Measurements from ENCODE around the gene FOXD1. TPM values are rescaled to one million over a fixed set of nuclear protein-coding genes. Genes with fewer than 3 reads are reported as not detected.
"Not testable (repeated sequence)": the region's sequence is repeated elsewhere in the genome, so short reads cannot be mapped to it uniquely, and the experiment has no call there.

FOXD1 gene
- total and polyA plus RNA-seq, 3 donors from 2014 or later = 7.4 to 12.8 (median 9.1) TPM

- Histone ChIP-seq H3K9me3 (no peaks in the 10 kb centered on the region), H3K36me3 (ENCODE audit: low read depth, missing control alignments) (no peaks in the 10 kb centered on the region), H3K27ac (no peak overlapping the region), H3K27me3 (no peaks in the 10 kb centered on the region), H3K4me1 (no peaks in the 10 kb centered on the region), H3K4me3 (no peak overlapping the region)
- intact Hi-C loops (cut with DNase I; ENCODE audit: low total_unique reads) = no loop called here
- no peak for DNase-seq
- TF ChIP-seq CTCF (IDR thresholded peaks at IDR 0.05) (no peak), POLR2A (IDR thresholded peaks at IDR 0.05) (no peak)
- 91 to 100% methylated on average over 6 to 8 of the region's 8 CpGs for WGBS, 2 donors
Observed at GRCh38 chr5:73469878-73470277, 21.3 kb upstream of the FOXD1 start.

GRCh38 chr5:73468638-73469037 is 20.1 kb upstream of the FOXD1 start:
- DNase-seq; H3K9me3 ChIP-seq; H3K4me3 ChIP-seq; intact Hi-C loops (cut with DNase I; ENCODE audit: low total_unique reads); H3K27ac ChIP-seq; H3K4me1 ChIP-seq; H3K36me3 ChIP-seq (ENCODE audit: low read depth, missing control alignments); H3K27me3 ChIP-seq: not testable (repeated sequence)
- WGBS, 2 donors = 76 to 84% methylated on average over 3 of the region's 3 CpGs

GRCh38 chr5:73464016-73464745 is 15.6 kb upstream of the FOXD1 start:
- 44 to 52% methylated on average over 7 of the region's 7 CpGs for WGBS, 2 donors
- Histone ChIP-seq H3K9me3 (no peaks in the 10 kb centered on the region), H3K27me3 (no peaks in the 10 kb centered on the region), H3K4me1 (no peaks in the 10 kb centered on the region), H3K36me3 (ENCODE audit: low read depth, missing control alignments) (no peaks in the 10 kb centered on the region), H3K4me3 (no peak overlapping the region), H3K27ac (no peak overlapping the region)
- intact Hi-C loops (cut with DNase I; ENCODE audit: low total_unique reads) = no loop called here
- TF ChIP-seq CTCF (IDR thresholded peaks at IDR 0.05) = no peak
- TF ChIP-seq POLR2A (IDR thresholded peaks at IDR 0.05) = no peak
- DNase-seq = peak; percentile 46

- no peak for DNase-seq
- H3K4me3 ChIP-seq = no peak overlapping the region
- H3K4me1 ChIP-seq = no peaks in the 10 kb centered on the region
- H3K36me3 ChIP-seq (ENCODE audit: low read depth, missing control alignments) = no peaks in the 10 kb centered on the region
- H3K27ac ChIP-seq = no peak overlapping the region
- TF ChIP-seq POLR2A (IDR thresholded peaks at IDR 0.05) (no peak), CTCF (IDR thresholded peaks at IDR 0.05) (no peak)
- H3K27me3 ChIP-seq = no peaks in the 10 kb centered on the region
- 79 to 80% methylated on average over 1 of the region's 1 CpG for WGBS, 2 donors
- intact Hi-C loops (cut with DNase I; ENCODE audit: low total_unique reads) = no loop called here
- H3K9me3 ChIP-seq = no peaks in the 10 kb centered on the region
Observed at GRCh38 chr5:73460133-73460532, 11.6 kb upstream of the FOXD1 start.

- TF ChIP-seq CTCF (IDR thresholded peaks at IDR 0.05) (no peak), POLR2A (IDR thresholded peaks at IDR 0.05) (no peak)
- H3K27me3 ChIP-seq = no peaks in the 10 kb centered on the region
- WGBS, 2 donors = 39 to 55% methylated on average over 1 of the region's 1 CpG
Observed at GRCh38 chr5:73459366-73459765, 10.8 kb upstream of the FOXD1 start.

GRCh38 chr5:73456462-73456861 is 7.9 kb upstream of the FOXD1 start:
- H3K27me3 ChIP-seq; H3K4me3 ChIP-seq; H3K4me1 ChIP-seq; H3K9me3 ChIP-seq; intact Hi-C loops (cut with DNase I; ENCODE audit: low total_unique reads); H3K27ac ChIP-seq; H3K36me3 ChIP-seq (ENCODE audit: low read depth, missing control alignments); DNase-seq: not testable (repeated sequence)
- 86 to 90% methylated on average over 1 of the region's 1 CpG for WGBS, 2 donors

More at GRCh38 chr5:73459366-73459765, 10.8 kb upstream of the FOXD1 start:
- Histone ChIP-seq H3K4me3 (no peak overlapping the region), H3K36me3 (ENCODE audit: low read depth, missing control alignments) (no peaks in the 10 kb centered on the region), H3K9me3 (no peaks in the 10 kb centered on the region), H3K4me1 (no peaks in the 10 kb centered on the region), H3K27ac (no peak overlapping the region)
- intact Hi-C loops (cut with DNase I; ENCODE audit: low total_unique reads) = no loop called here
- DNase-seq = no peak

Measured in testis (tissue), 3 donors.